GM04504 (cell line): Measurements from ENCODE around the gene KLHL30.
A peak's percentile ranks its signal among the peaks of the same experiment; 100 is the strongest.

ENCODE experiments used
- DNase-seq: peaks from one replicate; pipeline ENCODE4 v3.0.0-alpha.2; 2012; ENCODE audit warnings: low read depth

Gene KLHL30

DNA sequence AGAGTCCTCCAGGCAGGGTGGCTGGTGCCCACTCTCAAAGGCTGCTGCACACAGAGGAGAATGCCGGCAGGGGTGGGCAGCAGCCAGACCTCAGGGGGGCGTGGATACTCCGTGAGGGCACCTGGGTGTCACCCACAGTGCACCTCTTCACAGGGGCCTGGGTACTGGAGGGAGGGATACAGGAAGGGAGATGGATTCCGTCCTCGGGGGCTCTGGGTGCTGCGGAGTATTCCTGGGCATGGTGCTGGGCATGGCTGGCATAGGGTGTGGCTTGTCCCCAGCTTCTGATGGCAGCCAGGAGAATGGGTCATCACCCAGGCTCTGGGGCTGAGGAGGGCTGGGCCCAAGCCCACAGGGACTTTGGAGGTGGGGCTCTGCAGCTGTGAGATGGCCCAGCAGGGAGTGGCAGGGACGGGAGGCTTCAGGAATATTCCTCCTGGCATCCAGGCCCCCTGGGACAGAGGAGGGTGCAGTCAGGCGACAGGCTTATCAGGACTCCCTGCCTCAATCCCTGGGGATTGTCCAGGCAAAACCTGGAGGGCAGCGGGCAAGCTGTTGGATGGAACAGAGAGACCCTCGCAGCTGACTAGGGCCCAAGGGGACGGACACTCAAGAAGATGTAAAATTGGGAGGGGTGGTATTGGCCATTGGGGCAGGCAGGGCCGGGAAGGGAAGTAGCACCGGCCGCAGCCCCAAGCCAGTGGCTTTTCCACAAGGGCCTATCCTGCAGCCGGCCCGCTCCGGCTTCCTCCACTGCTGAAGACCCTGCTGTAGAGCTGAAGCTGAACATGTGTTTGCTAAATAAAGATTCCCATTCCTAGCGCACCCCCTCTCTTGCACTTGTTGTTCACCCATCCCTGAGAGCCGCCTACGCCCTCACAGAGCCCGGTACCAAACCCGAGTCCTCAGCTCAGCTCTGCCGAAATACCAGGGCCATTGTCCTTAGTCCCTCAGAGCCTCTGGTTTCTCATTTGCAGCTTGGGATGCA, 5.7 kb upstream of the KLHL30 start:
- DNase-seq = no peak

GRCh38 chr2:238133499-238134392, 4.7 kb upstream of the KLHL30 start:
- DNase-seq = no peak

DNA sequence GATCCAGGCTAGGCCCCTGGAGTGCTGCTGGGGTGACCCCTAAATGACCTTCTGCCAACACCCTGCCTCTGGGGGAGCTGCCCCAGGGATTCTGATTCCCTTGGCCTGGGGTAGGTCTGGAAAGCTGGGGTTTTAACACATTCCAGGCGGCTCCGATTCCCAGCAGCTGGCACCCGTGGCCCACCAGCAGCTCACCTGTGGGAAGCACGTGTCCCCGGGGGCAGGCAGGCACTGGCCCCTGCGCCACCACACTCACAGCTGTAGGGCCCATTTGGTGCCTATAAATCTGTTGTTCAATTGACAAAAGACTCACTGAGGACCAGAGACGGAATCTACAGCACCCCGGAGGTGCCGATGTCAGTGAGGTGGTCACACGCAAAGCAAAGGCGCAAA, 4.1 kb upstream of the KLHL30 start:
- no peak for DNase-seq

- no peak for DNase-seq
These were observed 2.8 kb upstream of the KLHL30 start for GRCh38 chr2:238135601-238136150.

DNA sequence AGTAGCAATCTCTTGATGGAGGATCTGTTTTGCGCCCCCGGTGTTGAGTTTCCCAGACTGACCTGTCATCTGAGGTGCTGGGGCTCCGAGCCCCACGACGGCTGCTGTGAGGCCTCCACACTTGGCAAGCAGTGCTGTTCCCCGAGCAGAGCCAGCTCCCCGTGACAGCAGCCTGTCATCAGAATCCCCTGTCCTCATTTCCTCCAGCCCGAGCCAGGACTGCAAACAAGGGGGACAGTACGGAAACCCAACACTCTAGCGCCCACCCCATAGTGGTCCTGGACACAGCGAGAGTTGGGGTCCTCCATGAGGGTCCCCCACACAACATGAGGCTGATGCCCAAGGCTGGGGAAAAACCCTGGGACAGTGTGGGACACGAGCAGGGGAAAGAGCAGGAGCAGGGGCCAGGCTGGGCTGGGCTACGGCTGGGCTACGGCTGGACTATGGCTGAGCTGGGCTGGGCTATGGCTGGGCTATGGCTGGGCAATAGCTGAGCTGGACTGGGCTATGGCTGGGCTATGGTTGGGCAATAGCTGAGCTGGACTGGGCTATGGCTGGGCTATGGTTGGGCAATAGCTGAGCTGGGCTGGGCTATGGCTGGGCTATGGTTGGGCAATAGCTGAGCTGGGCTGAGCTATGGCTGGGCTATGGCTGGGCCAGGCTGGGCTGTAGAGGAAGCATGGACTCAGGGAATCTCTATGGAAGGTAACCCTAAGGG, 1.5 kb upstream of the KLHL30 start:
- peak; percentile 13 for DNase-seq

GRCh38 chr2:238137885-238138284, 583 bp upstream of the KLHL30 start:
- no peak for DNase-seq

- DNase-seq = no peak
These were observed 950 bp downstream of the KLHL30 start for GRCh38 chr2:238139196-238140039.

DNA sequence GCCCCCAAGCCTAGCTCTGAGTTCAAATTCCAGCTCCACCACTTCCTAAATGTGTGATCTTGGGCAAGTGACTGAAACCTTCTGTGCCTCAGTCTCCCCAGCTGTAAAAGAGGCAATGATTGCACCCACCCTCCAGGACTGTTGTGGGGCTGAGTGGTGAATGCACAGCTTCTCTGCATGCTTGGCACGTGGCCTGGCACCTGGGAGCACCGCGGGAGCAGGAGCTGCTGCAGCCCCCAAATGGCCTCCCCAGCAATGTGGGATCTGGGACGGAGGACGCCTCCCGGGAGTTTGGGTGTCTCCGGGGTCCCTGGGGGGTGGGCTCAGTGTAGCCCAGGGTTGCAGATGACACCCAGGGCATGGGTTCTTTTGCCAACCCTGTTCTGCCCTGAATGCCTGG, 1.6 kb downstream of the KLHL30 start:
- no peak for DNase-seq

DNA sequence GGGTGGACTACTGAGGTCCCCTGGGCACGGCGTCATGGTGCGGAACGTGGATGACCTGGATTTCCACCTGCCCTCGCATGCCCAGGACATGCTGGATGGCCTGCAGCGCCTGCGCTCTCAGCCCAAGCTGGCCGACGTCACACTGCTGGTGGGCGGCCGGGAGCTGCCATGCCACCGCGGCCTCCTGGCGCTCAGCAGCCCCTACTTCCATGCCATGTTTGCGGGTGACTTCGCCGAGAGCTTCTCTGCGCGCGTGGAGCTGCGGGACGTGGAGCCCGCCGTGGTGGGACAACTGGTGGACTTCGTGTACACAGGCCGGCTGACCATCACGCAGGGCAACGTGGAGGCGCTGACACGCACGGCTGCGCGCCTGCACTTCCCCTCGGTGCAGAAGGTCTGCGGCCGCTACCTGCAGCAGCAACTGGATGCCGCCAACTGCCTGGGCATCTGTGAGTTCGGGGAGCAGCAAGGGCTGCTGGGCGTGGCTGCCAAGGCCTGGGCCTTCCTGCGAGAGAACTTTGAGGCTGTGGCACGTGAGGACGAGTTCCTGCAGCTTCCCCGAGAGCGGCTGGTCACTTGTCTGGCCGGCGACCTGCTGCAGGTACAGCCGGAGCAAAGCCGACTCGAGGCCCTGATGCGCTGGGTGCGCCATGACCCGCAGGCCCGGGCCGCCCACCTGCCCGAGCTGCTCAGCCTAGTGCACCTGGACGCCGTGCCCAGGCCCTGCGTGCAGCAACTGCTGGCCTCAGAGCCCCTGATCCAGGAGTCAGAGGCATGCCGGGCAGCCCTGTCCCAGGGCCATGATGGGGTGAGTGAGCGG, 2.5 kb downstream of the KLHL30 start:
- no peak for DNase-seq

GRCh38 chr2:238141541-238142318, 3.3 kb downstream of the KLHL30 start:
- DNase-seq = peak; percentile 19

DNA sequence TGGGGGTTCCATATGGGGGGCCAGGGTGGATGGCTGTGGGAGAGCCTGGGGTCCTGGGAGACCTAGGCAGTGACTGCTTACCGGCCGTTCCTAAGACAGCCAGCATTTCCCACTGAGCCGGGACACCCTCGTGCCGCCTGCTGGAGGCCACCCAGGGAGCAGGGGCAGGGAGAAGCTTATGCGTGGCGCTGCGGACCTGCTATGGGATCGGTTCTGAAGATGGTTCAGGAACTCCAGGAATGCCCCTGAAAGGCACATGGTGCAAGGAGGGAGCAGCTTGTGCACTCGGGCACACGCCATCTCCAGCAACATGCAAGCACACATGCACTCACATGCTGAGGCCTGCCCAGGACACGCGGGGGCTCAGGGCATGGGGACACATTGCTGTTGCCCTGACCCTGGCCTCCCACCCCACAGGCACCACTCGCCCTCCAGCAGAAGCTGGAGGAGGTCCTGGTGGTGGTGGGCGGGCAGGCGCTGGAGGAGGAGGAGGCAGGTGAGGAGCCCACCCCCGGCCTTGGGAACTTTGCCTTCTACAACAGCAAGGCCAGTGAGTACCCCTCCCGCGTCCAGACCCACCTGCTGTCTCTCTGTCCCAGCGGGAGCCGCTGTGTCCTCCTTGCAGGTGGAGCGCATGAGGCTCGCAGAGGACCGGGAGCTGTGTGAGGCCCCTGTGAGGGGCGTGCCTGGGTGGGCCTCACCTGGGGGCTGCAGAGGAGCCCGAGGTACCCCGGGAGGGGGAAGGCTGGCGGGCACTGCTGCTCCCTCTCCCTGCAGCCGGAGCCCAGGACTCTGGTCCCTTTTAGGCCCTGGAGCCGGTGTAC, 4.1 kb downstream of the KLHL30 start:
- no peak for DNase-seq

DNA sequence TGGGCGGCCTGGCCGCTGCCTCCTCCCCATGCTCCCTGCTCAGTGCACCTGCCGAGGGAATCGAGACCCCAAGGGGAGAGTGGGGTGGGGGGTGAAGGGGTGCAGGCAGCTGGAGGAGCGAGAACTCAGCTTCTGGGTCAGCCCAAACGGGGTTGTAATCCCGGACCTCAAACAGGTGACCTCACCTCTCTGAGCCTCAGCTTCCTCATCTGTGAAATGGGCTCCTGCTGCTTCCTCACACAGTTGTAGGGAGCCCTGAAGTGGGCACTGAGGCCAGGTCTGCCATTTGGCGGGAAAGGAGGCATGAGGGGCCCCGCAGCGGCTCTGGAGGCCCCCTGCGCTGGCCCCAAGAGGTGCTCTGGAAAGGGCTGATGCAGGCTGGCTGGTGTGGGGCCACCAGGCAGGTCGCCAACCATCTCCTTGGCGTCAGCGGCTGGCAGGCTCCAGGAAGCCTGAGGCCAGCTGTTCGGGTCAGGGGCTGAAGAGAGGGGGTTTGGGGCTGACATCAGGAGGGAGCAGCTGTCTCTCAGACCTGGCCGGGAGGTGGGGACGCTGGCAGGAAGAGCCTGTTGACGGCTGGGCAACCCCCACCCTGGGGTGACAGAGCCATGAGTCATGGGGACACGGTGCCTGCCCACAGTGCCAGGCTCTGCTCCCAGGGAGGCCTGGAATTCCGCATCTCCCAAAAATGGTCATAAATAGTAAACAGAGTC, 4.9 kb downstream of the KLHL30 start:
- peak; percentile 48 for DNase-seq

GRCh38 chr2:238144262-238144661, 5.8 kb downstream of the KLHL30 start:
- DNase-seq = no peak

GRCh38 chr2:238145046-238145445, 6.6 kb downstream of the KLHL30 start:
- no peak for DNase-seq

DNA sequence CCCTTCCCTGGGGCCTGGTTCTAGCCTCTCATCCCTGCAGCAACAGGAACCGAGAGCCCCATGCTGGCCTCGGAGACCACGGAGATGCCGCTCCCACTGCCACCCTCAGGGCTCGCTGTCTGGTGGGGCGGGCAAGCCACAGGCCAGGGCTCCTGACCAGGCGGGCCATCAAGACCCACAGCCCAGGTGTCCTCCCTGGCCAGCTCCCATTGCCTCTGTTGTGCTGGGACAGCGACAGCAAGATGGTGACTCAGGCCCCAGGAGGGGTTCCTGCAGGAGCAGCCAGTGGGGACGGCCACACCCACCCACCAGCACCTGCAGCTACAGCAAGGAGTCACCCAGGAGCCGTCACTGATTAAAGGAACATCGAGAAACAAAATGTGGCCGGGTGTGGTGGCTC, 7.4 kb downstream of the KLHL30 start:
- no peak for DNase-seq

DNA sequence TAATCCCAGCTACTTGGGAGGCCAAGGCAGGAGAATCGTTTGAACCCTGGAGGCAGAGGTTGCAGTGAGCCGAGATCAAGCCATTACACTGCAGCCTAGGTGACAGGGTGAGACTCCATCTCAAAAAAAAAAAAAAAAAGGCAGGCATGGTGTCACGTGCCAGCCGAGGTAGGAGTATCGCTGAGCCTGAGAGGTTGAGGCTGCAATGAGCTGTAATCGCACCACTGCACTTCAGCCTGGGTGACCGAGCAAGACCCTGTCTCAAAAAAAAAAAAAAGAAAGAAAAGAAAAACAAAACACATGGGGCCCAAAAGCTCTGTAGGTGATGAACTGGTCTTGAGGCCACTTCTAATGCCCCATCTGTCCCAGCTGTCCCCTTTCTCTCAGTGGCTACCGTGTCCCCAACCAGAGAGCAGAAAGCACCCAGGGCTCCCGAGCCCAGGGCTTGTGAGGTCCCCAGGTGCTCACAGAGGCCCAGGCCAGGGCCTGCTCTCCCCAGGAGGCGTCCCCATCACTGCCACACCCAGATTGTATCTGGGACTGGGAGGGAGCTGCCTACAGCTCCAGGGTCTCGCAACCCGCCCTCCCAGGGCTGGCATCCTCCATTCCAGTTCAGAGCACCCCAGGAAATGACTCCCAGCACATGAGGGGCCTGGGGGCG, 8.5 kb downstream of the KLHL30 start:
- no peak for DNase-seq

DNA sequence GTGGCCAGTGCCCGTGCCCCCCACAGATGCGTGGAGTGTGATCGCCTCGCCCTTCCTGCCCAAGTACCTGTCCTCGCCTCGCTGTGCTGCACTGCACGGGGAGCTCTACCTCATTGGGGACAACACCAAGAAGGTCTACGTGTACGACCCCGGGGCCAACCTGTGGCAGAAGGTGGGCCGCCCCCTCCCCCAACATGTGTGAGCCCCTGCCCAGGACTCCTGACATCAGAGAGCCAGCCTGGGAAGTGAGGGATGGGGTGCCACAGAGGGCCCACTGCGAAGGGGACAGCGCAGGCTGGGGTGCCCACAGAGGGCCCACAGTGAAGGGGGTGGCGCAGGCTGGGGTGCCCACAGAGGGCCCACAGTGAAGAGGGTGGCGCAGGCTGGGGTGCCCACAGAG, 10.5 kb downstream of the KLHL30 start:
- DNase-seq = no peak
